Left ventricle myocardium inferior (tissue), 1 donor: Measurements from ENCODE around the gene ARHGEF35. TPM values are rescaled to one million over a fixed set of nuclear protein-coding genes. Genes with fewer than 3 reads are reported as not detected.
"Not testable (repeated sequence)": the region's sequence is repeated elsewhere in the genome, so short reads cannot be mapped to it uniquely, and the experiment has no call there.

Experiments used
- DNase-seq: peaks from one replicate; pipeline ENCODE4 v3.0.0-alpha.2; 2020
- H3K27ac ChIP-seq: fragments of 200-600 bp; replicated peaks from 2 replicates; pipeline ENCODE4 v1.8.0; 2021
- H3K27me3 ChIP-seq: fragments of 200-600 bp; 2 replicates; pipeline ENCODE4 v1.8.0; 2021; ENCODE audit warnings: low read depth
- H3K36me3 ChIP-seq: fragments of 200-600 bp; 2 replicates; pipeline ENCODE4 v1.8.0; 2021
- H3K4me1 ChIP-seq: fragments of 200-600 bp; 2 replicates; pipeline ENCODE4 v1.8.0; 2021
- H3K4me3 ChIP-seq: fragments of 200-600 bp; 2 replicates; pipeline ENCODE4 v1.8.0; 2021; ENCODE audit warnings: mild to moderate bottlenecking, moderate library complexity
- H3K9me3 ChIP-seq: fragments of 200-600 bp; replicated peaks from 2 replicates; pipeline ENCODE4 v1.8.0; 2021
- intact Hi-C: fragments of 100-400 bp; cut with micrococcal nuclease; formaldehyde crosslinking; loops from one replicate; pipeline ENCODE4 v1.11.0; 2022
- total RNA-seq: library from RNA; stranded (reverse); fragmentation: NEBNext Ultra II Directional; extraction: Animal tissue kit (Norgen Biotek cat#: 25700); gene quantifications from one replicate; pipeline ENCODE4 v1.2.1, GENCODE V29; 2021
- TF ChIP-seq, protein P1 (sequence below): fragments of 200-600 bp; IDR thresholded peaks from 2 replicates; pipeline ENCODE4 v1.8.0; 2021; ENCODE audit warnings: antibody characterized with exemption, mild to moderate bottlenecking, borderline replicate concordance
- donor health status: DM: no; HTN: yes; CAD: no; lungs with severe emphysema.

ARHGEF35 gene
- total RNA-seq, 1 donor from 2014 or later: 0.38 TPM

DNA sequence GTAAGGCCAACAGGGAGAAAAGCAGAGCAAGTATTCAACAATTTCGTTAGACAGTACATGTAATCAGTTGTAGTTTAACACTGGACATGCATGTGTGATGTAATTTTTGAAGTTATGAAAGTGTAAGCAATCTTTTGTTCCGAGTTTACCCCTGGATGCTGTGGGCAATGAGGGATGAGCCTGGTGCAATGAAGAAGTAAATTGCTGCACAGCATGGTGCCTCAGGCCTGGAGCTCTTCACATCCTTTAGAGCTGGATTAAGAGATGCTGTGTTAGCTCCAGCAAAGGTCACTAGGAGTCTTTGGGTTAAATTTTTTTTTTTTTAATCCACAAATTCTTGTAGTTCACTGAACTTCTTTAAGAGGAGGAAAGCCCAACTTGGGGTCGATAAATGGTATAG lies 7.5 kb upstream of the ARHGEF35 start:
- DNase-seq, intact Hi-C loops, H3K36me3 ChIP-seq, H3K27me3 ChIP-seq, H3K4me3 ChIP-seq, H3K9me3 ChIP-seq, H3K27ac ChIP-seq, H3K4me1 ChIP-seq: not testable (repeated sequence)

DNA sequence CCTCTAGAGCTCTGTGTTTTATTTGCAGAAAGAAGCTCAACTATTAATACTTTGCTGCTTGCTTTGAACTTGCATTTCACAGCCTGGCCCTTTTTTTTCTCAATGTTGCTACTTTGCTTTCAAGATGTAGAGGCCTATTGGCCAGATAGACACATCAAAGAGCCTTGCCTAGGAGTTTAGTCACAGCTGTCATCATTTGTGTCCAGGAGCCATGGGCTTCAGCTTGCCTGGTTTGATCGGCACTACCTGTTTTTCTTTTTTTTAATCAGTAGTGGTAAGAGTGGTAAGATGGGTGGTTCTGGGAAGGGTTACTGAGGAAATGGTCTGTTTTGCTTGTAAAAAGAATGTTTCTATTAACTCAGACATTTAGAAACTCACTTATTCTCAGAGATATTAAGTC lies 6.3 kb upstream of the ARHGEF35 start:
- DNase-seq, intact Hi-C loops: not testable (repeated sequence)

DNA sequence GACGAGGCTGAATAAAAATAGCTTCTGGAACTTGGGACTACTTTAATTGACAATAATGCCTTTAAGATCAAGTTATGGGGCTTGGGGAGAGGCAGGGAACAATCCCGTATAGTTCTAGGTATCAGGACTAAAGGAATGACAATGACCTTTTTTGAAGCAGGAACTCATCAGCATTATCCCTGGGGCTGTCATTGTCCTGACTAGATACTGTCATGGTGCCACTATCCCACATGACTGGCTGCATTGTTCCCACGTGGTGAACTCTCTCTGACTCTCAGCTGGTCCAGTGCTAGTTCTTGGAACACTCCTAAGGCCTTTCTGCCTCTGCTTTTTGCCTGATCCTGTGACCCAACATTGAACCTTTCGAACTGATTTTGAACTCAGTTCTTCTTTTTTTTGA lies 3.3 kb upstream of the ARHGEF35 start:
- DNase-seq, intact Hi-C loops, H3K36me3 ChIP-seq, H3K4me3 ChIP-seq, H3K9me3 ChIP-seq, H3K27ac ChIP-seq, H3K4me1 ChIP-seq, H3K27me3 ChIP-seq: not testable (repeated sequence)

More for the DNA sequence above, 6.3 kb upstream of the ARHGEF35 start:
- H3K36me3 ChIP-seq, H3K27ac ChIP-seq, H3K4me3 ChIP-seq, H3K4me1 ChIP-seq, H3K9me3 ChIP-seq, H3K27me3 ChIP-seq: not testable (repeated sequence)

DNA sequence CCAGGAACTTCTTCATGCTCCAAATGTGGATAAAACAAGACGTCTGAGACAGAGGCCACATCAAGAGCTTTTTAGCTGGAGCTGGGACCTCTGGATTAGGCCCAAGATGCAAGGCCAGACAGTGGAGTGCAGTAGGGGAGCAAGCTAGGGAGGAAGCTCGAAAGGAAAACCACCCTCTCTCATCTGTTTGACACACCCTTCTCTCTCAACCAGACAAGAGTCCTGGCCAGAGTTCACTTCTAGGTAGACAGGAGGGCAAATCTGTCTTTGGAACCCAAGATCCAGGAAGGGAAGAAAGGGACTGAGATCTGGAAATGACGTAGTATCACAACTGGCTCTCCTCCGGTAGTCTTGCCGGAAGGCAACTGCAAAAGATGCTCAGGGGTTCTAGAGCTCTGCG lies 1.2 kb downstream of the ARHGEF35 start:
- intact Hi-C loops, H3K9me3 ChIP-seq, H3K27ac ChIP-seq, H3K4me1 ChIP-seq, DNase-seq, H3K27me3 ChIP-seq, H3K4me3 ChIP-seq, H3K36me3 ChIP-seq: not testable (repeated sequence)

DNA sequence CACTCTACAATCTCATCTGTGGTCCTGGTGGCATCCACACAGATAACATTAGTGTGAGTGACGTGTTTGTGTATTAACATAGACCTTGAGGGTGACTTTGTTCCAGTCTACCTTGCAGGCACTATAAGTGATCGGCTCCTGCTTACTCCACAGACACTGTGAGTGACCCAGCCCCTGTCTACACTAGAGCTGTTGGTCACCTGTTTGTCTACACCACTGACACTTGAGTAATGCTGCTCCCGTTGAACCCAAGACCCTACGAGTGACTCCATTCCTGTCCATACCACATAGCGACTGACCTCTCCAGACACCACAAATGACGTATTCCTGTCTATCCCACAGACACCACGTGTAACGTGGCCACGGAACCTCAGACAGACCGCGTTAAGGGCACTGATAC lies 1.9 kb downstream of the ARHGEF35 start:
- H3K9me3 ChIP-seq, H3K27ac ChIP-seq, H3K4me3 ChIP-seq, H3K27me3 ChIP-seq, H3K36me3 ChIP-seq, H3K4me1 ChIP-seq, DNase-seq, intact Hi-C loops: not testable (repeated sequence)

DNA sequence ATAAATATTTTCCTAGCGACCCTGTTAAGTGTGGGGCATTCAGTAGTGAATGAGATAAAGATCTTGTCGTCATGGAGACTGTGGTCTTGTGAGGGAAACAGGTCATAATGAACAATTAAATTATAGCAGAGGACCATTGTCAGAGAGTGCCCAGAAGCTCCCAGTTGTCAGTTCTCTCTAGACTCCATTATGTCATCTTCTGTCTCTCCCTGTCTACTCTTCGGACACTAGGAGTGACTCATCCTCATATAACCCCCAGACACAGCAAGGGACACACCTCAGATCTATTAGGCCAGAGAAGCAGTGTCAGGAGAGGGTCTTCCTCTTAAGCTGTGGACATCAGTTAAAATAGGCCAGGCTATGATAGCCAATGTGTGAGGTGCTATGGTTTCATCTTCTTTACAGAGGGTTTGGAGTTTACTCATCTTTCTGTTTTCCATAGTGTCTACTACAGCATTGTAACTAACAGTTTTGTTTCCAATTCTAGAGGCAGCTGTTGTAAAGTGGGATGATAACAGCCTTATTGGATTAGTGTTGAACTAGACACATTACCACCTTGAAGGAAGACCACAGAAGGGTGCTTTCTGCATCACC lies 7.0 kb downstream of the ARHGEF35 start:
- H3K27ac ChIP-seq, H3K36me3 ChIP-seq, DNase-seq, H3K27me3 ChIP-seq, intact Hi-C loops, H3K4me1 ChIP-seq, H3K4me3 ChIP-seq, H3K9me3 ChIP-seq: not testable (repeated sequence)

DNA sequence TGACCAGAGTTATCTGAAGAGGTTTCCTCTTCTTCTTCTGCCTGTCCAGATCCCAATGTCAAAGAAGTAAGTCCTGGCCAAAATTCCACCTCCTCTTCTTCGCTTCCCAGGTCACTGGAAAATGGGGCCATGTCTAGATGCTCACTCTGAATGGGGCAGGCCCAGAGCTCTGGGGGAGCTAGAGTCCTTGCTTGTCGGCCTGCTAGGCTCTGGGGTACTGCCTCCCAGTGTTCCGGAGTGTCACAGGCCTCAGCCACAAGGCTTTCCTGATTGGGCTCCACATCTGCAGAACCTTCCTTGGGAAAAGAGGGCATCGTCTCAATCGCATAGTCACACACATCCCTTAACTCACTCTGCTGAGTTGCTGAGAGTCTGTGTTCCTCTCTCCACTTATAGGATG lies 7.8 kb downstream of the ARHGEF35 start:
- H3K27me3 ChIP-seq, H3K4me1 ChIP-seq, H3K9me3 ChIP-seq, H3K4me3 ChIP-seq, intact Hi-C loops, DNase-seq, H3K27ac ChIP-seq, H3K36me3 ChIP-seq: not testable (repeated sequence)

DNA sequence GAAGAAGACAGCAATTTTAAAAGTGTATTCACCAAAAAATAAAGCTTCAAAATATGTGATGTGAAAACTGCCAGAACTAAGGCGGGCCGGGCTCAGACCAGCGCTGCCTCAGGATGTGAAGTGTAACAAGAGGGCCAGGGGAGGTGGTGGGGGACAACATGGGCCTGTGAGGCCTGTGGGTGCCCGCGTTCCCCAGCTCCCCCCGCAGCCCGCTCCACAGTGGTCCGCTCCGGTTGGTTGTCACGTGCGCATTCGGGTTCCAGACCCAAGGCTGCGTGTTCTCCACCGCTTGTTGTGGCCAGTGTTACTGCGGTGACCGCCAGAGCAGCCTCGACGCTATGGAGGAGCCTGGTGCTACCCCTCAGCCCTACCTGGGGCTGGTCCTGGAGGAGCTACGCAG lies 12.5 kb downstream of the ARHGEF35 start, which contains the start of gene CTAGE4:
Gene CTAGE4, plus strand, starts transcription at position 301 of the 400 bp plus-strand sequence. Its CDS starts 38 bp downstream, at position 339.
- intact Hi-C loops, H3K27ac ChIP-seq, H3K4me3 ChIP-seq, H3K27me3 ChIP-seq, H3K4me1 ChIP-seq, DNase-seq, H3K36me3 ChIP-seq, H3K9me3 ChIP-seq: not testable (repeated sequence)

DNA sequence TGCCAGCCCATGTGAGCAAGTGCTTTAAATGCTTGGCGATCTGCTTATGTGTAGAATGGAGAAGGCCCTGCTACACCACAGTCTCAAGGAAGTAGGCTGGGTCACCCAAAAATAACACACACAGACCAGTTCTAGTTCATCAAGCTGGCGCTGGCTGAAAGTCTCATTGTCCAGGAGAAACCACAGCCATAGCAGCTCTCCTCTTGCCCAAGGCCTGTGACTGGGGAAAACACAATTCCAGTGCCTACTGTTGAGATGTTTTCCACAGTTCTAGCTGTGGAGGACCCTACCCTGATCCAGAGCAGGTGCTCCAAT lies 16.5 kb downstream of the ARHGEF35 start:
- H3K36me3 ChIP-seq, intact Hi-C loops, H3K4me1 ChIP-seq, H3K4me3 ChIP-seq, H3K27me3 ChIP-seq, H3K9me3 ChIP-seq, DNase-seq, H3K27ac ChIP-seq: not testable (repeated sequence)

DNA sequence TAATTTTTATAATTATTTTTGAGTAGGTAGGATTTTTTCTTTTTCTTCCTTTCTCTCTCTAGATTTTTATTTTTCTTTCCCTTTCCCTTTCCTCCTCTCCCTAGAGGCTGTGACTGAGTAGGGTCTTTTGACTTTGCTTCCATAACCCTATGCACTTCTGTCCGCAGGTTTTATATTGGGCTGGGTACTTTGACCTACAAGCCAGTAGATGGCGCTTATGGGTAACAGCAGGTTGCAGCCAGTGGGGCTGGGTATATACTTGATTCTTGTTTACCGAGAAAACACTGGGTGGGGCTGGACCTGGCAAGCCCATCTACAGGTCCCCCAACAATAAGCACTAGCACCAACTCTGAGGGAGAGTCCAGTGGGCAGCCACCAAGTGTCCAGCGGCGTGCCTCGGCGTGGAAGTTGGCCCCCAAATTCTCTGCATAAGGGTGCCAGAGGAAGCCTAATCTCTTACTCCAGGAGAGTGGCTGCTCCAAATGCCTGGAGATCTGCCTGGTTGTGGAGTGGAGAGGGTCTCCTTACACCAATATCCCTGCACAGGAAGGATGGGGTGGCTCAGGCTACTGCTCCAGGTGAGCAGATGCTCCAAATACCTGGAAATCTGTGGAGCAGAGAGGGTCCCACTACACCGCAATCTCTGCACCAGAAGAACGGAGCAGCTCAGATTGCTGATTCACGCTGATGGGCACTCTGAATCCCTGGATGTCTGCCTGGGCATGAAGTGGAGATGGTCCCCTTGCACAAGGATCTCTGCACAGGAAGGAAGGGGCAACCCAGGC lies 17.1 kb downstream of the ARHGEF35 start:
- intact Hi-C loops: not testable (repeated sequence)

More for the DNA sequence above, 17.1 kb downstream of the ARHGEF35 start:
- H3K27me3 ChIP-seq, H3K4me1 ChIP-seq, H3K27ac ChIP-seq, H3K9me3 ChIP-seq, H3K4me3 ChIP-seq, DNase-seq, H3K36me3 ChIP-seq: not testable (repeated sequence)
- TF ChIP-seq, protein P1, sequence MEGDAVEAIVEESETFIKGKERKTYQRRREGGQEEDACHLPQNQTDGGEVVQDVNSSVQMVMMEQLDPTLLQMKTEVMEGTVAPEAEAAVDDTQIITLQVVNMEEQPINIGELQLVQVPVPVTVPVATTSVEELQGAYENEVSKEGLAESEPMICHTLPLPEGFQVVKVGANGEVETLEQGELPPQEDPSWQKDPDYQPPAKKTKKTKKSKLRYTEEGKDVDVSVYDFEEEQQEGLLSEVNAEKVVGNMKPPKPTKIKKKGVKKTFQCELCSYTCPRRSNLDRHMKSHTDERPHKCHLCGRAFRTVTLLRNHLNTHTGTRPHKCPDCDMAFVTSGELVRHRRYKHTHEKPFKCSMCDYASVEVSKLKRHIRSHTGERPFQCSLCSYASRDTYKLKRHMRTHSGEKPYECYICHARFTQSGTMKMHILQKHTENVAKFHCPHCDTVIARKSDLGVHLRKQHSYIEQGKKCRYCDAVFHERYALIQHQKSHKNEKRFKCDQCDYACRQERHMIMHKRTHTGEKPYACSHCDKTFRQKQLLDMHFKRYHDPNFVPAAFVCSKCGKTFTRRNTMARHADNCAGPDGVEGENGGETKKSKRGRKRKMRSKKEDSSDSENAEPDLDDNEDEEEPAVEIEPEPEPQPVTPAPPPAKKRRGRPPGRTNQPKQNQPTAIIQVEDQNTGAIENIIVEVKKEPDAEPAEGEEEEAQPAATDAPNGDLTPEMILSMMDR: peak; percentile 49
